BE2C (cell line): Measurements from ENCODE around the gene INPP5A.

Source experiments
- DNase-seq: peaks from one replicate; pipeline ENCODE4 v3.0.0-alpha.2; 2020
- H3K27me3 ChIP-seq: fragments of 250-450 bp; sonication (Bioruptor Pico); 2 replicates; pipeline ENCODE4 v1.5.1; 2020; ENCODE audit warnings: mild to moderate bottlenecking
- H3K36me3 ChIP-seq: fragments of 250-450 bp; sonication (Bioruptor Pico); 2 replicates; pipeline ENCODE4 v1.5.1; 2020; ENCODE audit warnings: mild to moderate bottlenecking
- H3K4me1 ChIP-seq: fragments of 250-450 bp; sonication (Bioruptor Pico); 2 replicates; pipeline ENCODE4 v1.5.1; 2020
- H3K4me3 ChIP-seq: 2 replicates; pipeline ENCODE4 v1.5.1; 2011; ENCODE audit warnings: low read depth, low read length
- H3K9me3 ChIP-seq: fragments of 250-450 bp; sonication (Bioruptor Pico); 2 replicates; pipeline ENCODE4 v1.5.1; 2020
- CTCF ChIP-seq: IDR thresholded peaks from 2 replicates; pipeline ENCODE4 v1.5.1; 2012; ENCODE audit warnings: mild to moderate bottlenecking, low read depth, low read length

Gene INPP5A

GRCh38 chr10:132657127-132657706, 119.6 kb downstream of the INPP5A start:
- Histone ChIP-seq H3K27me3 (no peaks in the 10 kb centered on the region; the same call in 1 of the 2 replicates), H3K36me3 (no peaks in the 10 kb centered on the region), H3K4me3 (no peak overlapping the region), H3K4me1 (peaks cover 10% of the 10 kb centered on the region), H3K9me3 (no peaks in the 10 kb centered on the region)
- DNase-seq = no peak
- no peak for TF ChIP-seq CTCF

- Histone ChIP-seq H3K4me3 (no peak overlapping the region), H3K4me1 (peaks cover 10% of the 10 kb centered on the region), H3K27me3 (no peaks in the 10 kb centered on the region; the same call in 1 of the 2 replicates), H3K36me3 (no peaks in the 10 kb centered on the region), H3K9me3 (no peaks in the 10 kb centered on the region)
- DNase-seq = no peak
- no peak for TF ChIP-seq CTCF
These were observed 120.2 kb downstream of the INPP5A start for GRCh38 chr10:132657748-132658147.

- Histone ChIP-seq H3K27me3 (peaks cover 1% of the 10 kb centered on the region; the same call in 1 of the 2 replicates), H3K36me3 (no peaks in the 10 kb centered on the region), H3K9me3 (no peaks in the 10 kb centered on the region), H3K4me3 (no peak overlapping the region), H3K4me1 (peaks cover 10% of the 10 kb centered on the region)
- no peak for DNase-seq
- TF ChIP-seq CTCF = no peak
These were observed 121.1 kb downstream of the INPP5A start for GRCh38 chr10:132658546-132659205.

- Histone ChIP-seq H3K4me1 (peaks cover 10% of the 10 kb centered on the region), H3K9me3 (no peaks in the 10 kb centered on the region), H3K27me3 (peaks cover 7% of the 10 kb centered on the region), H3K36me3 (no peaks in the 10 kb centered on the region), H3K4me3 (no peak overlapping the region)
- DNase-seq = no peak
- no peak for TF ChIP-seq CTCF
These were observed 121.9 kb downstream of the INPP5A start for GRCh38 chr10:132659206-132660091.

- Histone ChIP-seq H3K27me3 (peaks cover 13% of the 10 kb centered on the region), H3K9me3 (no peaks in the 10 kb centered on the region), H3K4me3 (no peak overlapping the region), H3K4me1 (peaks cover 10% of the 10 kb centered on the region), H3K36me3 (no peaks in the 10 kb centered on the region)
- DNase-seq = no peak
- no peak for TF ChIP-seq CTCF
These were observed 122.8 kb downstream of the INPP5A start for GRCh38 chr10:132660385-132660784.
